ENCODE data around the gene LOXL3.

LOXL3 gene

GRCh38 chr2:74526649-74527230 lies 27.0 kb downstream of the LOXL3 start:
- DNase-seq (ENCODE audit: low read depth), result no peak

- DNase-seq (ENCODE audit: low read depth), result no peak
These were observed 27.8 kb downstream of the LOXL3 start, which contains the start of gene DQX1 for GRCh38 chr2:74525717-74526648. Gene DQX1 (minus strand): TSS chr2:74526231. CDS start chr2:74525729, 502 bp downstream.

- DNase-seq (ENCODE audit: low read depth), result no peak
These were observed 28.6 kb downstream of the LOXL3 start for GRCh38 chr2:74524955-74525716.

GRCh38 chr2:74524005-74524404 lies 29.7 kb downstream of the LOXL3 start:
- DNase-seq (ENCODE audit: low read depth), result no peak

- DNase-seq (ENCODE audit: low read depth), result no peak
These were observed 31.2 kb downstream of the LOXL3 start for GRCh38 chr2:74522516-74522915.

GRCh38 chr2:74516650-74517049 lies 37.1 kb downstream of the LOXL3 start:
- DNase-seq (ENCODE audit: low read depth), result no peak

- DNase-seq (ENCODE audit: low read depth), result no peak
These were observed 37.6 kb downstream of the LOXL3 start for GRCh38 chr2:74515981-74516633.

GRCh38 chr2:74515271-74515980 lies 38.3 kb downstream of the LOXL3 start:
- DNase-seq (ENCODE audit: low read depth), result no peak

GRCh38 chr2:74514368-74515270 lies 39.1 kb downstream of the LOXL3 start, which contains the start of gene TLX2:
Gene TLX2 (plus strand): TSS chr2:74514450. CDS start chr2:74514807, 357 bp downstream.
- DNase-seq (ENCODE audit: low read depth), result no peak

GRCh38 chr2:74513605-74514367 lies 40.0 kb downstream of the LOXL3 start:
- no peak for DNase-seq (ENCODE audit: low read depth)

GRCh38 chr2:74512744-74513604 lies 40.8 kb downstream of the LOXL3 start:
- no peak for DNase-seq (ENCODE audit: low read depth)

- no peak for DNase-seq (ENCODE audit: low read depth)
These were observed 42.4 kb downstream of the LOXL3 start for GRCh38 chr2:74511104-74511989.

- DNase-seq (ENCODE audit: low read depth), result no peak
These were observed 43.5 kb downstream of the LOXL3 start for GRCh38 chr2:74510272-74510671.

GRCh38 chr2:74507926-74508520 lies 45.7 kb downstream of the LOXL3 start:
- no peak for DNase-seq (ENCODE audit: low read depth)

- DNase-seq (ENCODE audit: low read depth), result peak; percentile 91
These were observed 46.4 kb downstream of the LOXL3 start, which contains the start of gene PCGF1 for GRCh38 chr2:74507145-74507925. Gene PCGF1 (minus strand): TSS chr2:74507695. CDS start chr2:74507668, 27 bp downstream.

All from non-pigmented ciliary epithelial cell (primary cell).